GM06990 (cell line): ENCODE data around the gene MNT.

Experiments used
- DNase-seq: peaks from one replicate; pipeline ENCODE4 v3.0.0-alpha.2; 2011; ENCODE audit not compliant: insufficient read length; ENCODE audit errors: extremely low read depth
- H3K27me3 ChIP-seq: replicated peaks from 2 replicates; pipeline ENCODE4 v1.6.0; 2011; ENCODE audit warnings: low read length; ENCODE audit not compliant: control insufficient read depth, insufficient read depth
- H3K36me3 ChIP-seq: 2 replicates; pipeline ENCODE4 v1.5.1; 2011; ENCODE audit warnings: low read length; ENCODE audit not compliant: control insufficient read depth, insufficient read depth
- H3K4me3 ChIP-seq: replicated peaks from 2 replicates; pipeline ENCODE4 v1.5.1; 2011; ENCODE audit warnings: low read depth, mild to moderate bottlenecking, control low read depth, low read length
- TF ChIP-seq, protein P1 (sequence below): IDR thresholded peaks from 2 replicates; pipeline ENCODE4 v1.5.1; 2011; ENCODE audit warnings: low read length, control low read depth, mild to moderate bottlenecking, inconsistent platforms; ENCODE audit not compliant: insufficient read depth, poor library complexity, severe bottlenecking

MNT gene

GRCh38 chr17:2362881-2363280 is 38.0 kb downstream of the MNT start:
- H3K27me3 ChIP-seq: no peaks in the 10 kb centered on the region
- H3K4me3 ChIP-seq: no peak overlapping the region
- DNase-seq: no peak
- H3K36me3 ChIP-seq: peaks cover 6% of the 10 kb centered on the region
- TF ChIP-seq, protein P1, sequence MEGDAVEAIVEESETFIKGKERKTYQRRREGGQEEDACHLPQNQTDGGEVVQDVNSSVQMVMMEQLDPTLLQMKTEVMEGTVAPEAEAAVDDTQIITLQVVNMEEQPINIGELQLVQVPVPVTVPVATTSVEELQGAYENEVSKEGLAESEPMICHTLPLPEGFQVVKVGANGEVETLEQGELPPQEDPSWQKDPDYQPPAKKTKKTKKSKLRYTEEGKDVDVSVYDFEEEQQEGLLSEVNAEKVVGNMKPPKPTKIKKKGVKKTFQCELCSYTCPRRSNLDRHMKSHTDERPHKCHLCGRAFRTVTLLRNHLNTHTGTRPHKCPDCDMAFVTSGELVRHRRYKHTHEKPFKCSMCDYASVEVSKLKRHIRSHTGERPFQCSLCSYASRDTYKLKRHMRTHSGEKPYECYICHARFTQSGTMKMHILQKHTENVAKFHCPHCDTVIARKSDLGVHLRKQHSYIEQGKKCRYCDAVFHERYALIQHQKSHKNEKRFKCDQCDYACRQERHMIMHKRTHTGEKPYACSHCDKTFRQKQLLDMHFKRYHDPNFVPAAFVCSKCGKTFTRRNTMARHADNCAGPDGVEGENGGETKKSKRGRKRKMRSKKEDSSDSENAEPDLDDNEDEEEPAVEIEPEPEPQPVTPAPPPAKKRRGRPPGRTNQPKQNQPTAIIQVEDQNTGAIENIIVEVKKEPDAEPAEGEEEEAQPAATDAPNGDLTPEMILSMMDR: no peak

DNA sequence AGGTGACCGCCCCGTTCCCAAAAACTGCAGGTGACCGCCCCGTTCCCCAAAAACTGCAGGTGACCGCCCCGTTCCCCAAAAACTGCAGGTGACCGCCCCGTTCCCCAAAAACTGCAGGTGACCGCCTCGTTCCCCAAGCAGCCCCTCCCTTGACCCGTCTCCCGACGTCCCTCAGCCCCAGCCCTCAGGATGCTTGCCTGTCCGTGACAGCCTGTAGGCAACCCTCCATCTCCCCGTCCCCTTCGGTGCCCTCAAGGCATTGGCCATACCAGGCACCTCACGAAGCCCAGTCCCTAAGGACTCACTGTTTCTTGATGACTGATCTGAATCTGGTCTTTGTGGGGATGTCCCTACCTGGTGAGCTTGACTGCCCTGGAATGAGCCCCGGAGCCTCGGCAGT is 38.4 kb downstream of the MNT start:
- Histone ChIP-seq H3K4me3 (no peak overlapping the region), H3K27me3 (no peaks in the 10 kb centered on the region), H3K36me3 (peaks cover 6% of the 10 kb centered on the region)
- DNase-seq: no peak
- TF ChIP-seq, protein P1: no peak

GRCh38 chr17:2362016-2362415 is 38.8 kb downstream of the MNT start:
- no peak for DNase-seq
- no peak overlapping the region for H3K4me3 ChIP-seq
- peaks cover 6% of the 10 kb centered on the region for H3K36me3 ChIP-seq
- TF ChIP-seq, protein P1: no peak
- no peaks in the 10 kb centered on the region for H3K27me3 ChIP-seq

GRCh38 chr17:2361010-2361760 is 39.7 kb downstream of the MNT start:
- H3K4me3 ChIP-seq: no peak overlapping the region
- TF ChIP-seq, protein P1: no peak
- peaks cover 6% of the 10 kb centered on the region for H3K36me3 ChIP-seq
- DNase-seq: no peak
- no peaks in the 10 kb centered on the region for H3K27me3 ChIP-seq

DNA sequence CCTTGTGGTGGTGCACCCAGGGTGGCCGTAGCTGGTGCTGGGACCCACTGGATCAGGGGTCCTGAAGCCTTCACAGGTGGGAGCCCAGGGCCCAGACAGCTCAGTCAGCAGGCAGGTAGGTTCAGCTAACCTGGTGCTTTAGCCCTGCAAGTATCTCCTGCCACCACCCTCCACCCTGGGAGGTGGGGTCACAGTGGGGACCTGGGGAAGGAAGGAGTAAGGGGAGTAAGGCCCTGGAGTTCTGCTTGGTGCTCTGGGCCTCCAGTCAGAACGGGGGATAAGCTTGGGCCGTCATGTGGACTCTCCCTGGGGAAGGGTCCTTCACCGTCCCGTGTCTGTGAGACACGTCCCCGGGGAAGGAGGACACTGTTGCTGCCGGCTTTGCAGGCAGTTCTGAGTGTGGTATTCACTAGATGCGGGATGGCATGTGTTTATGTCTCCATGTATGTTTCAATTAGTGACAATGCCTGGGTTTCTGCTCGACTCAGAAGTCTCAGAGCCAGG is 42.9 kb downstream of the MNT start:
- Histone ChIP-seq H3K4me3 (no peak overlapping the region), H3K36me3 (peaks cover 4% of the 10 kb centered on the region), H3K27me3 (no peaks in the 10 kb centered on the region)
- DNase-seq: no peak
- TF ChIP-seq, protein P1: no peak

DNA sequence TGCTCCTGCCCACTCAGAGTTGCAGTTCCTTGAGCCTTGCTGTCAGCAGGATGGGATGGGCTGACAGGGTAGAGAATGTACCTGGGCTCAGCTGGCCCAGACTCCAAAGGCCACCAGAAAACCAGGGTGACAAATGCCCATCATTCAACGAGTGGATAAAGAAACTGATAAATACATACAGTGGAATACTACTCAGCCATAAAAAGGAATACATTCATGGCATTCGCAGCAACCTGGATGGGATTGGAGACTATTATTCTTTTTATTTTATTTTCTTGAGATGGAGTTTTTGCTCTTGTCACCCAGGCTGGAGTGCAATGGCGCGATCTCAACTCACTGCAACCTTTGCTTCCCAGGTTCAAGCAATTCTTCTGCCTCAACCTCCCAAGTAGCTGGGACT is 43.6 kb downstream of the MNT start:
- DNase-seq: no peak
- H3K27me3 ChIP-seq: no peaks in the 10 kb centered on the region
- H3K36me3 ChIP-seq: no peaks in the 10 kb centered on the region; the same call in 1 of the 2 replicates
- TF ChIP-seq, protein P1: no peak
- H3K4me3 ChIP-seq: no peak overlapping the region
